Endothelial cell (in vitro differentiated cells): ENCODE measurements around the gene IPP. TPM values are rescaled to one million over a fixed set of nuclear protein-coding genes. Genes with fewer than 3 reads are reported as not detected.

Experiments used
- DNase-seq: peaks from one replicate; pipeline ENCODE4 v3.0.0; 2021; ENCODE audit warnings: low spot score
- H3K27ac Mint-ChIP-seq: one replicate; pipeline ENCODE4 v1.8.0; 2021; ENCODE audit warnings: mixed read lengths, inconsistent platforms; ENCODE audit not compliant: unreplicated experiment
- H3K27me3 Mint-ChIP-seq: one replicate; pipeline ENCODE4 v1.8.0; 2021; ENCODE audit warnings: mild to moderate bottlenecking, moderate library complexity, mixed read lengths, inconsistent platforms; ENCODE audit not compliant: unreplicated experiment
- H3K36me3 Mint-ChIP-seq: one replicate; pipeline ENCODE4 v1.8.0; 2021; ENCODE audit warnings: mild to moderate bottlenecking, low read depth, mixed read lengths, inconsistent platforms; ENCODE audit not compliant: unreplicated experiment
- H3K4me1 Mint-ChIP-seq: one replicate; pipeline ENCODE4 v1.8.0; 2021; ENCODE audit warnings: mild to moderate bottlenecking, mixed read lengths, inconsistent platforms; ENCODE audit not compliant: unreplicated experiment
- H3K4me3 Mint-ChIP-seq: one replicate; pipeline ENCODE4 v1.8.0; 2021; ENCODE audit warnings: mild to moderate bottlenecking, mixed read lengths, inconsistent platforms; ENCODE audit not compliant: unreplicated experiment
- H3K9me3 Mint-ChIP-seq: one replicate; pipeline ENCODE4 v1.8.0; 2021; ENCODE audit warnings: mixed read lengths, inconsistent platforms; ENCODE audit not compliant: unreplicated experiment
- CTCF ChIP-seq: fragments of 200-600 bp; sonication (generic); IDR thresholded peaks from one replicate; pipeline ENCODE4 v1.5.0; 2021; ENCODE audit warnings: antibody characterized with exemption; ENCODE audit not compliant: unreplicated experiment
- total RNA-seq: library from RNA; stranded (reverse); fragmentation: NEBNext Ultra II Directional; extraction: Animal tissue kit (Norgen Biotek cat#: 25700); gene quantifications from one replicate; pipeline ENCODE4 v1.2.1, GENCODE V29; 2021; ENCODE audit not compliant: unreplicated experiment

The IPP gene
- total RNA-seq, 1 donor from 2014 or later, result 9.3 TPM

DNA sequence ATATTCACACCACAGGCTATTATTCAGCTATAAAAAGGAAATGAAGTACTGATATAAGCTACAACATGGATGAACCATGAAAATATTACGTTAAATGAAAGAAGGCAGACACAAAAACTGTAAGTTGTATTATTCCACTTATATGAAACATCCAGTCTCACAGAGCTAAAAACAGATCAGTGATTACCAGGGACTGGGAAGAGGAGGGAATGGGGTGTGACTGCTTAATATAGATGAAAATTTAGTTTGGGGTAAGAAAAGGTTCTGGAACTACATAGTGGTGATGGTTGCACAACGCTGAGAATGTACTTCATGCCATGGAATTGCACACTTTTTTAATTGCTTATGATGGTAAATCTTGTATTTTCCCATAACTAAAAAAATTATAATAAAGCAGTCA is 83.6 kb downstream of the IPP start:
- no peaks in the 10 kb centered on the region for H3K36me3 Mint-ChIP-seq
- no peak for TF ChIP-seq CTCF

DNA sequence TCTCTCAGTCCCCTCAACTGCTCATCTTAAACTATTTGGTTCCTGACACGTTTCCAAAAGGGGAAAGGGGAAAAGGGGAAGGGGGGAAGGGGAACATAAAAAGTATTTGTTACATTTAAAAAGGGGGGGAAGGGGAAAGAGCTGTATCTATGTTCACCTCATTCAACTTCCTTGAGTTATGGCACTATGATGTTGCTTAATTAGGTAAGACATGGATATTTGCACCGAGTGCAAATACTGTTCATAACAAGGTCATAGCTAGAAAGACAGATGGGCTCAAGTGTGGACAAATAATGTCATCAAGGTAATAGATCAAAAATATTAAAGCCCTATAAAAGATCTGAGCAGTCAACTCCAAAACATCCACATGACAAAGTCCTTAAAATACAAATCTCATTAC is 90.1 kb downstream of the IPP start:
- Mint-ChIP-seq H3K36me3 (peaks cover 6% of the 10 kb centered on the region), H3K27ac (no peak overlapping the region)

More for the DNA sequence above, 83.6 kb downstream of the IPP start:
- no peak for DNase-seq
- Mint-ChIP-seq H3K9me3 (no peaks in the 10 kb centered on the region), H3K4me3 (no peak overlapping the region), H3K27ac (no peak overlapping the region), H3K4me1 (peaks cover 3% of the 10 kb centered on the region), H3K27me3 (no peaks in the 10 kb centered on the region)

GRCh38 chr1:45659222-45659621 is 91.2 kb downstream of the IPP start:
- Mint-ChIP-seq H3K9me3 (no peaks in the 10 kb centered on the region), H3K27me3 (no peaks in the 10 kb centered on the region), H3K27ac (no peak overlapping the region), H3K4me3 (no peak overlapping the region), H3K36me3 (peaks cover 9% of the 10 kb centered on the region), H3K4me1 (no peaks in the 10 kb centered on the region)
- TF ChIP-seq CTCF, result no peak
- no peak for DNase-seq

More for the DNA sequence above, 90.1 kb downstream of the IPP start:
- Mint-ChIP-seq H3K9me3 (no peaks in the 10 kb centered on the region), H3K4me1 (no peaks in the 10 kb centered on the region), H3K27me3 (no peaks in the 10 kb centered on the region), H3K4me3 (no peak overlapping the region)
- no peak for DNase-seq
- no peak for TF ChIP-seq CTCF

DNA sequence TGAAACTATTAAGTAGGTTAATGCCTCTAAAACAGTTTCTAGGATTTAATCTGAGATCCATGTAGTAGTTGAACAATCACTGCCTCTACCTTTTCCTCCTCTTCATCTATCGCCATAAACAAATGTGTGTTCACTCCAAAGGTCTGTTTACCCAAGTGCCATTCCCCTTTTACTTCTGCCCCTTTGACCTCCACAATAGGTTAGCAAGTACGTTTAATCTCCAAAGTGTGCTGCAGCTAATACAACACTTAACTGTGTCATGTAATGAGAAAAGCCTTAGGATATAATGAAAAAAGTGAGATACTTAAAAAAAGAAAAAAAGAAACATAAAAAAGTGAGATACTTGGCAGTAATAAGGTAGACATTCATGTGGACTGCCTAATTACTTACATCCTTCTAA is 92.3 kb downstream of the IPP start:
- Mint-ChIP-seq H3K36me3 (peaks cover 9% of the 10 kb centered on the region), H3K27ac (no peak overlapping the region)

More for the DNA sequence above, 92.3 kb downstream of the IPP start:
- H3K27me3 Mint-ChIP-seq, result no peaks in the 10 kb centered on the region
- H3K9me3 Mint-ChIP-seq, result no peaks in the 10 kb centered on the region
- no peak overlapping the region for H3K4me3 Mint-ChIP-seq
- no peak for DNase-seq
- no peaks in the 10 kb centered on the region for H3K4me1 Mint-ChIP-seq
- TF ChIP-seq CTCF, result no peak
